HG03045 (cell line): ENCODE results near the gene C19orf81.

Experiments
- ATAC-seq: cut with Tn5 transposase; IDR thresholded peaks from one replicate; pipeline ENCODE4 v1.9.1; 2021; ENCODE audit warnings: mild to moderate bottlenecking, moderate library complexity; ENCODE audit not compliant: unreplicated experiment

C19orf81 gene

GRCh38 chr19:50678323-50678722 is 29.1 kb downstream of the C19orf81 start:
- no peak for ATAC-seq

GRCh38 chr19:50679177-50680125 is 30.2 kb downstream of the C19orf81 start:
- no peak for ATAC-seq

DNA sequence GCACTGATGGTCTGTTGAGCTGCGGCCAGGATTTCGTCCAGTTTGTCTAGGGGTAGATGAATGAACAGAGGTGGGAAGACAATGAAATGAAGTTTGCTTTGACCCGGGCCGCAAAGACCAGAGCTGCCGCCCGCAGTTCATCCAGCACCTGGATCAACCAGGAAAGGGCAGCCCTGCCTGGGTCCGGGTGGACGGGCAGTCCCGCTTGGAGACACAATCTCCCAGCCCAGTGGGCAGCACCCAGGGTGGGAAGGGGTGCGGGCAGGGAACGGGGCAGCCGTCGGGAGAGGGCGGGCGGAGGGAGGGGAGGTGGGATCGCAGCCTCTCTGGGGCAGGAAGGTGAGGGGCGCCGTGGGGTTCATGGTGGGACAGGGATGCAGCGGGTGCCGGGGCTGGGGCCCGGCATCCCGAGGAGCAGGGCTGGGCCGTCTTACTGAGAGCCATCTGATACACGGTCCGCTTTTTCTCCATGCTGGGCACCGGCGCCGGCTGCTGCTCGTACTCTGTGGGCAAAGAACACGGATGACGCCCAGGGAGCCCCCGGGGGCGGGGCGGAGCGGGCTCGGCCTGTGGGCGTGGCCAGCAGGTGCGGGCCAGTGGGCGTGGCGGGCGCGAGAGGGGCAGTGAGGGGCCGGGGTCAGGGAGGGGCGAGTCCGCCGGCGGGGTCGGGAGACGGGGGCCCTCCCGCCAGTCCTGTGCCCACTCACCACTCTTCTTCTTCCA is 37.2 kb downstream of the C19orf81 start:
- ATAC-seq = no peak

- no peak for ATAC-seq
Measured at GRCh38 chr19:50688766-50689165, 39.5 kb downstream of the C19orf81 start.

DNA sequence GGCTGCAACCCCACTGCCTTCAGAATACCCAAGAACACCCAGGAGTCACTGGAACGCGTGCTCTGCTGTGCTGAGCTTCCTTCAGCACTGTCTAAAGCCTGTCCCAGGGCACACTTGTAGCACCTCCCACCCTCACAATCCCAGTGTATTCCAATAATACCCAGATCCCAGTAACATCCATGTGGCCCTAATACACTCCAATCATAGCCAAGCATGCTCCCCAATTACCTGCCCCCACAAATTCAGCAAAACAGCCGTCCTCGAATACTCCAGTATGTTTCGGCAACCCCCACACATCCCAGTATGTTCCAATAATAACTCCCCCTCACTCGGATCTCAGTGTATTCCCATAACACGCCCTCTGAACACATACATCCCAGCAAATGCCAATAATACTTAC is 41.2 kb downstream of the C19orf81 start:
- no peak for ATAC-seq

GRCh38 chr19:50693064-50693975 is 44.1 kb downstream of the C19orf81 start:
- no peak for ATAC-seq

DNA sequence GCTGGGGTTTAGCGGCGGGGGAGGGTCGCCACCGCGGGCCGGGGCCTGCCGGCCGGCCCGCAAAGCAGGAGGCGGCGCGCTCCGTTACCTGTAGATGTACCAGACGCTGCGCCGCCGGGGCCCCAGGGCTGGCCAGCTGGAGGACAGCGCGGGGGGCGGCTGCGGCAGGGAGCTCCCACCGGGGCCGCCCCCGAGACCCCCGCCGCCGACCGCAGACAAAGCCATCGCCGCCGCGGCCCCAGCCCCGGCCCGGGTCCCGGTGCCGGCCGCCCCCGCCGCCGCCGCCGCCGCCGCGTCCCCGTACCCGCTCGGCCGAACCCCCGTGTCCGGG is 45.5 kb downstream of the C19orf81 start:
- no peak for ATAC-seq

GRCh38 chr19:50695251-50696093 is 46.2 kb downstream of the C19orf81 start:
- no peak for ATAC-seq

DNA sequence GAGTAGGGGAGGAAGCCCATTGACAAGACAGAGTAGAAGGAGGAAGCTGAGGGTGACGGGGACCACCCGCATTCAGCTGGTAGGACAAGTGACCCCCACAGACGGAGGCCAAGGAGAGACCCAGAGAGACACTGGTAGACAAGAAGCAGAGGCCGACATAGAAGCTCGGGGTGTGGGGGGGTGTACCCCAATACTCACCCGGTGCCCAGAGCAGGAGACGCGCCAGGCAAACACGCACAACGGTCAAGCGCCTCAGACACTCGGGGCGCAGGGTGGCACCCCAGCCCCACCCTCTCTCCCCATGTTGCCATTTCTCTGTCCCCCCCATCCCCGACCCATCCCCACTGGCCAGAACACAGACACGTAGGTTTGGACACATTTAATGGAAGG is 46.8 kb downstream of the C19orf81 start:
- ATAC-seq = no peak

GRCh38 chr19:50697414-50698124 is 48.3 kb downstream of the C19orf81 start:
- no peak for ATAC-seq

DNA sequence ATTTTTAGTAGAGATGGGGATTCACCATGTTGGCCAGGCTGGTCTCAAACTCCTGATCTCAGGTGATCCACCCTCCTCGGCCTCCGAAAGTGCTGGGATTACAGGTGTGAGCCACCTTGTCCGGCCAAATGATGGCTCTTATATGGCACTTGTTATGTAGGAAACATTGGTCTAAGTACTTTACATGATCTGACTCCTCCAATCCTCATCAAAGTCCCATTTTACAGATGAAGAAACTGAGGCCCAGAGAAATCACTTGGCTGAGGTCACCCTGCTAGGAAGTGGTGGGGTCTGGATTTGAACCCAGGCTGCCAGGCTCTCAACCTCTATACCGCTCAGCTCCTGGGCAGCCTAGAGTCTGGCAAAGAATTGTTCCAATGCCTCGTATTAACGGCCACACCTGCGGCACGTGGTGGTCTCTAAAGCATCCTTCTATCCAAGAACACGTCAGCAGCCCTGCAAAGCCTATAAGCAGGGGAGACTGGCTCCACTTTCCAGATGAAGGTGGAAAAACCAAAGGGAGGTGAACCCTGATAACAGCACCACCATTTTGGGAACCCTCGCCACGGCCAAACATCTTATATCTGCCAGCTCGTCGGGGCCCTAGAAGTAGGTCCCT is 52.2 kb downstream of the C19orf81 start:
- no peak for ATAC-seq

- ATAC-seq = no peak
Measured at GRCh38 chr19:50702158-50702870, 53.1 kb downstream of the C19orf81 start.

- ATAC-seq = no peak
Measured at GRCh38 chr19:50702871-50703829, 53.9 kb downstream of the C19orf81 start.

DNA sequence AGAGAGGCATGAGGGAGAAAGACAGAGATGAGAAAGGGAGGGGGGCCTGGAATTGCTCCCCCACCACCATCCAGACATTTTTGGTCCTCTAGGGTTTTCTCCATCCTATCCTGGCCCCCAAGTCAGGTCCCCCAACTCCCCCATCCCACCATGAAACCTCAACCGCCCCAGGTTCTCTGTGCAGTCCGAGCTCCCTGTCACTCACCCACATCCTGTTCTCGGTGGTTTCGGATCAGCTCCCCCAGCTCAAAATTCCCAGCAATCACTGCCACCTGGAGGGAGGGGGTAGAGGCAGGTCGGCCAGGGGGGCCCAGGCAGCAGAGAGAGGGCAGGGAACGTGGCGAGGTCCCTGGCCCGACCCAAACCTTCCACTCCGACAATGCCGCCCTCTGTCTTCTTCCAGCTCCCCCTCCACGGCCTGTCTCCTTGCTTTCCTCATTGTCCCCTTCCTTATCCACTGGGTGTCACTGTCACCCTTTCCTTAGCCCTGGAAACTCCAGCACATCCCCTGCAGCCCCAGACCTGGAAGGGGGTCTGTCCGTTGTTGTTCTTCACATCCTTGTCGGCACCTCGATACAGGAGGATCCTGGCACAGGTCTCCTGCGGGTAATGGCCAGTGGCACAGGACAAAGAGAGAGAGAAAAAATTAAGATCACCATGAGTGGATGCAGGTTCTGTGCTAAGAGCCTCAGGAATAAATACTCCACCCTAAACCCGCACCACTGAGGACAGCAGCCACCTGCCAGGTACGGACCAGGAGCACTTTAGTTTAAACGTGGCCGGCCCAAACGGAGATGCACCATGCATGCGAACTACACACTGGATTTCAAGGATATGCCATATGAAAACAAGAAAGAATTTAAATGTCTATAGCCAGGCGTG is 54.9 kb downstream of the C19orf81 start:
- no peak for ATAC-seq

DNA sequence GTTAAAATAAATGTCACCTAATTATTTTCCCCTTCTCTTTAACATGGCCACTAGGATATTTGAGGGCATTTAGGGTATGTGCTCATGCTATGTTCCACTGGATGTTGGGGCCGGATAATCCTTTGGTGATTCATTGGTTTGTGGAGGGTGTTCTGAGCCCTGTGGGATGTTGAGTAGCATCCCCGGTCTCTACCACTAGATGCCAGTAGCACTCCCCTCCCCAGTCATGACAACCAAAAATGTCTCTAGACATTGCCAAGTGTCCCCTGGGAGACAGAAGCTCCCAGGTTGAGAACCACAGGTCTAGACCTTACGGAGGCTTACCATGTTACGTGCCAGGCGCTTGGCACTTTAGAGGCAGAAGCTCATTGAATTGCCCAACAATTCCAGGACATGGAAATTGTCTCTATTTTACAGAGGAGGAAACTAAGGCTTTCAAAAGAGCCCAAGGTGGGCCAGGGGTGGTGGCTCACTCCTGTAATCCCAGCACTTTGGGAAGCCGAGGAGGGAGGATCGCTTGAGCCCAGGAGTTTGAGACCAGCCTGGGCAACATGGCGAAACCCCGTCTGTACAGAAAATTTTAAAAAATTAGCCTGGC is 56.3 kb downstream of the C19orf81 start:
- ATAC-seq = no peak

DNA sequence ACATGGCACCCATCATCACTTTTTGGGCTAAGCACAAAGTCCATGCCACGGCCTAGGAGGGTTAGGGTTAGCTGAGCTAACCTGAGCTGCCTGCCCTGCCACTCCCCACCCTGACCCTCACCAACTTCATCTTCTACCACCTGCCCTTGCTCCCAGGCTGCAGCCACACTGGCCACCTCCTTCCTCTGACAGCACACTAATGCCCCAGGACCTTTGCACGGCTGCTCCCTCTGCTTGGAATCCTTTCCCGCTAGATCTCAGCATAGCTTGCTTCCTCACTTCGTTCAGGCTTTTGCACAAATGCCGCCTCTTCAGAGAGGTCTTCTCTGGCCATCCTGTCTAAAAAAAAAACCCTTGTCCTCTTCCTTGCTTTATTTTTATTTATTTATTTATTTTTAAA is 57.1 kb downstream of the C19orf81 start:
- no peak for ATAC-seq
